Stimulated activated CD8-positive, alpha-beta memory T cell treated with anti-CD3 and anti-CD28 coated beads, Interleukin-7, amount 100 ng/mL, for 1 hour (primary cell): ENCODE results near the gene CDK14.

Experiments
- DNase-seq, 2 donors: peaks; one replicate each; pipeline ENCODE4 v3.0.0-alpha.2; 2020; ENCODE audit warnings: low read depth in 2 of 2

The CDK14 gene

GRCh38 chr7:90595801-90596670 is at the start of gene CDK14:
TSS of gene CDK14 (plus strand) at chr7:90596321. CDS start at chr7:90596628, 307 bp downstream.
- DNase-seq: no peak

GRCh38 chr7:90551036-90551435 is 45.1 kb upstream of the CDK14 start:
- DNase-seq: no peak

GRCh38 chr7:90552521-90552920 is 43.6 kb upstream of the CDK14 start:
- DNase-seq: no peak

- DNase-seq: no peak
Measured at GRCh38 chr7:90560730-90561129, 35.4 kb upstream of the CDK14 start.

GRCh38 chr7:90563286-90563685 is 32.8 kb upstream of the CDK14 start:
- DNase-seq: no peak

GRCh38 chr7:90564455-90564854 is 31.7 kb upstream of the CDK14 start:
- no peak for DNase-seq

- DNase-seq: no peak
Measured at GRCh38 chr7:90568213-90568612, 27.9 kb upstream of the CDK14 start.

GRCh38 chr7:90569368-90569767 is 26.8 kb upstream of the CDK14 start:
- no peak for DNase-seq

GRCh38 chr7:90570373-90570959 is 25.7 kb upstream of the CDK14 start:
- no peak for DNase-seq

GRCh38 chr7:90574146-90574819 is 21.8 kb upstream of the CDK14 start:
- no peak for DNase-seq

- no peak for DNase-seq
Measured at GRCh38 chr7:90574820-90575187, 21.3 kb upstream of the CDK14 start.

- no peak for DNase-seq
Measured at GRCh38 chr7:90579181-90579688, 16.9 kb upstream of the CDK14 start.

- DNase-seq: no peak
Measured at GRCh38 chr7:90580051-90580450, 16.1 kb upstream of the CDK14 start.

GRCh38 chr7:90582164-90582563 is 14.0 kb upstream of the CDK14 start:
- no peak for DNase-seq

- DNase-seq: no peak
Measured at GRCh38 chr7:90584378-90584777, 11.7 kb upstream of the CDK14 start.

GRCh38 chr7:90586091-90586490 is 10.0 kb upstream of the CDK14 start:
- no peak for DNase-seq

- no peak for DNase-seq
Measured at GRCh38 chr7:90587766-90588165, 8.4 kb upstream of the CDK14 start.

GRCh38 chr7:90592033-90592432 is 4.1 kb upstream of the CDK14 start:
- DNase-seq: no peak

- no peak for DNase-seq
Measured at GRCh38 chr7:90593205-90593604, 2.9 kb upstream of the CDK14 start.

- DNase-seq: no peak
Measured at GRCh38 chr7:90594751-90595317, 1.3 kb upstream of the CDK14 start.

- DNase-seq: no peak
Measured at GRCh38 chr7:90595342-90595800, 750 bp upstream of the CDK14 start.
